ENCODE results near the gene ALG1L2. TPM values are rescaled to one million over a fixed set of nuclear protein-coding genes. Genes with fewer than 3 reads are reported as not detected.
"Not testable (repeated sequence)": the region's sequence is repeated elsewhere in the genome, so short reads cannot be mapped to it uniquely, and the experiment has no call there.

Gene ALG1L2
- total and polyA plus RNA-seq, 2 of the 4 experiments (the other 2 are of a cell fraction): not detected

DNA sequence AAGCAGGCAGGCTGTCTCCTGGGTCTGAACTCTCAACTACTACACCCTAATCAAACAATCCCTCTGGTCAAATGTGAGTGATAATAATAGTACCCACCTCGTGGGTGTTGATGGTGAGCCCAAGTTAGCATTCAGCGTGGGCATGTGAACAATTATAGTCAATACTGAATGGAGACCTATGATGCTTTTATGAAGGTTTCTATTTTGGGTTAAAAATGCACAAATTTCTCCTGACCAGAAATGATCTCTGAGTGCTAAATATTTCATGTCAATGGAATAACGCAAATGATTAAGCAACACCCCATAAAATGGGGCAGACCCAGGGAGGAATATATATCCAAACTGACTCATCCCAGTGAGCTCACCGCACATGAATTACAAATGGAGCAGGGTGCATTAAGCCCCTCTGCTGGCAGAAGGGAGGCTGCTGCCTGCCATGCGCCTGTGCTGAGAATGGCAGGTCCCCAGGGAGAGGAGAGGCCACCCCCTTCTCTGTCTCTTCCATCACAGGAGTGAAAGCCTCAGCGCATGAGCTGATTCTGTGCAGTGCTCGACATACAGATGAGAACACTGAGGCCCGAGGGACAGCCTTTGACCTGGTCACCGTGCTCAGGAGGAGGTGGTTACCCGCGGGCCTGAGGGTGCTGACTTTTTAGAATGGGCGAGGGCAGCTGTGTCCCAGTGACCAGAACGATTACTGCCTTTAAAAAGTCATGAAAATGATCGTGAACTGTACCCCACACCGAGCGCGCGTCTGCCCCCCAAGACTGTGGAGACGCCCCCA, 28.9 kb downstream of the ALG1L2 start:
- DNase-seq: peak; percentile 75
- H4K20me1 ChIP-seq (ENCODE audit: insufficient read depth, low read length); H3K27me3 ChIP-seq (ENCODE audit: control insufficient read depth, insufficient read depth, low read length); CTCF ChIA-PET; dilution Hi-C loops (cut with HindIII; ENCODE audit: low sequenced_read_pairs, unreplicated experiment); H3K4me1 ChIP-seq (ENCODE audit: control insufficient read depth, insufficient read depth, low read length); H3K36me3 ChIP-seq (ENCODE audit: control insufficient read depth, insufficient read depth, low read length); in situ Hi-C loops (cut with MboI; ENCODE audit: low sequenced_read_pairs); H3K9me1 ChIP-seq (ENCODE audit: insufficient read depth, low read length); intact Hi-C loops (cut with micrococcal nuclease); H2AFZ ChIP-seq (replicated peaks; ENCODE audit: low read length, poor library complexity); ATAC-seq (ENCODE audit: low read depth); H2AK9ac ChIP-seq (replicated peaks; ENCODE audit: low read depth, low read length, poor library complexity); POLR2A ChIA-PET (ENCODE audit: unreplicated experiment); H3K9me3 ChIP-seq (ENCODE audit: control insufficient read depth, insufficient read depth, low read length): not testable (repeated sequence)
- H3K18ac ChIP-seq (ENCODE audit: low read depth, low read length): peak overlapping the region; percentile 77
- H2BK20ac ChIP-seq (ENCODE audit: low read depth, low read length): peak overlapping the region; percentile 39
- peak overlapping the region; percentile 85 for H3K56ac ChIP-seq (ENCODE audit: extremely low read depth, insufficient read depth, low read length)
- H3K14ac ChIP-seq (replicated peaks; ENCODE audit: low read depth, low read length): peak overlapping the region; percentile 57
- H3K4ac ChIP-seq (ENCODE audit: low read depth, low read length): peak overlapping the region; percentile 91
- H3K4me3 ChIP-seq (ENCODE audit: insufficient read depth, low read depth, low read length): peak overlapping the region; percentile 66
- H4K5ac ChIP-seq (ENCODE audit: low read depth, low read length): peak overlapping the region; percentile 62
- peak overlapping the region; percentile 73; the same call in 1 of the 2 replicates for H3K23ac ChIP-seq (ENCODE audit: low read depth, low read length)
- WGBS, 2 experiments (ENCODE audit: extremely low coverage in 2 of 2, insufficient read length in 1 of 2): 0% methylated on average over 1 of the region's 19 CpGs; no CpG with 5 or more reads in 1 of the 2 experiments
- H3K27ac ChIP-seq (ENCODE audit: insufficient read depth, low read length): peak overlapping the region; percentile 97
- H4K91ac ChIP-seq (ENCODE audit: insufficient read depth, low read depth, low read length): peak overlapping the region; percentile 97
- H3K9ac ChIP-seq (ENCODE audit: low read depth, low read length): peak overlapping the region; percentile 90
- peak overlapping the region; percentile 95 for H4K8ac ChIP-seq (ENCODE audit: low read depth in 2 of 2, low read length in 2 of 2)
- TSS peak; percentile 43 for BruUV-seq (replicated peaks)
- peak overlapping the region; percentile 87 for H3K4me2 ChIP-seq (ENCODE audit: low read depth, low read length)
- peak overlapping the region; percentile 94 for H2AK5ac ChIP-seq (ENCODE audit: low read depth, low read length)
- H2BK15ac ChIP-seq (ENCODE audit: low read depth, low read length): peak overlapping the region; percentile 90; the same call in 1 of the 3 replicates
- H2BK120ac ChIP-seq (ENCODE audit: low read depth, low read length): peak overlapping the region; percentile 73
- peak overlapping the region; percentile 88 for H2BK5ac ChIP-seq (ENCODE audit: low read depth, low read length, poor library complexity, severe bottlenecking)
- peaks cover 8 to 19% of the 10 kb centered on the region in 2 experiments; a peak in 2 of 4 replicates for H3K79me1 ChIP-seq (ENCODE audit: low read depth in 1 of 2, low read length in 2 of 2)
- TF ChIP-seq POLR2A (IDR thresholded peaks at IDR 0.05; ENCODE audit: low read depth, low read length) (peak; percentile 76), FOS (IDR thresholded peaks at IDR 0.05; ENCODE audit: low read depth, low read length) (peak; percentile 23; the same call in 1 of the 2 replicates), CEBPB (IDR thresholded peaks at IDR 0.05; ENCODE audit: low read depth, low read length) (peak; percentile 79)
